ENCODE data around the gene GRM3.

DNA sequence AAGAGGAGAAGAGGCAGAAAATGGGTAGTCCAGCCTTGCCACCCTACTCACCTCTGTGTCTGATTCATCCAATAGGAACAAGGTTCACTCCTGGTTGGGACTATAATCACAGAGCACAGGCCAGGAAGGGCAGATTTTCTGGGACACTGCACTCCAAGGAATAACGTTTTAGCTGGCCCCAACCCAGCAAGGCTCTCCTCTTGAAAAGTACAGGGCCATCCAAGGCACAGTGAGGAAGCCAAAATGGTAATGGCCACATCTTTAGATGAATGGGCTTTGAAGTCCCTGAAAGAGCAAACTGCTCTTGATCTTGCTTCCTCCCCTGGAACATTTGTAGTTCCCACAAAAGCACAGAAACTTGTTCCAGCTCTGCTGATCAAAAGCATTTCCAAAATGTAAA is 149.4 kb downstream of the GRM3 start:
- TF ChIP-seq SMC3 (IDR thresholded peaks at IDR 0.05; ENCODE audit: low read depth, low read length) (no peak), CTCF (IDR thresholded peaks at IDR 0.05) (no peak), POLR2AphosphoS5 (IDR thresholded peaks at IDR 0.05; ENCODE audit: low read depth, low read length) (no peak), MEF2A (IDR thresholded peaks at IDR 0.05; ENCODE audit: borderline replicate concordance, low read depth) (no peak), RAD21 (IDR thresholded peaks at IDR 0.05; ENCODE audit: low read length) (no peak), PBX3 (IDR thresholded peaks at IDR 0.05) (no peak), RFX5 (IDR thresholded peaks at IDR 0.05; ENCODE audit: low read length) (no peak)

All from SK-N-SH (cell line).